ENCODE data around the gene CYP26B1.

CYP26B1 gene

DNA sequence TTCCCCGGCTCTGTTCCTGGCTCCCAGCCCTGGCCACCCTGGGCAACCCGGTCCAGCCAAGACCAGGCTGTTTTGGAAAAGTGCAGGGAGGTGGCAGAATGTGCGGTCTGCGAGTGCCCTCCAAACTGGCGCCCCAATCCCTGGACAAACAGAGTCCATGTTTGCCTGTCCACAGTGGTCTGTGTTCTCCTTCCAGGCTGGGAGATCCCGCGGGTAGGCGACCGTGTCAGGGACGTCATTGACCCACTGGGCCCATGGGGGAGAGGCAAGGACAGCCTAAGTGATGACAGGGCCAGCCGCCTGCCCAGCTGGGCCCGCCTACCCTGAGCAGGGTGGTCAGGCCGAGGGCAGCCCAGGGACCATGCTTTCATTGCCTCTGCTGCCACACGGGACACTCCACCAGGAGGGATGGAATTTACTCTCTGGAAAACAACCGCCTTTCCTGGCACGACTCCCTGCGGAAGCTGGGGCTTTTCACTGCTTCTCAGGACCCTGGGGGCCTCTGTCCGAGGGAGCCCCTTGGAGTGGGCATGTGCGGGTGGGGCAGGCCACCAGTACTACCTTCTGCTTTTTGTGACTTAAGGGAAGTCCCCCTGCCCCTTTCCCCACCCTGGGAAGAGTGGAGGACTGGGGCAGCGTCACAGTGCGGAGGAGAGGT, 20.1 kb downstream of the CYP26B1 start:
- Histone ChIP-seq H3K23ac (ENCODE audit: low read depth, low read length, poor library complexity) (peak overlapping the region; percentile 39), H2BK12ac (ENCODE audit: low read length) (peak overlapping the region; percentile 26), H3K36me3 (replicated peaks in 1 of 2; ENCODE audit: control insufficient read depth in 2 of 2, insufficient read depth in 2 of 2, low read length in 2 of 2) (no peaks in the 10 kb centered on the region), H3K9ac (ENCODE audit: low read depth, low read length, poor library complexity) (peak overlapping the region; percentile 45), H4K8ac (ENCODE audit: low read depth, low read length) (no peak overlapping the region), H3K4me1 (ENCODE audit: control insufficient read depth in 2 of 2, insufficient read depth in 1 of 2, low read depth in 1 of 2, low read length in 2 of 2) (peaks cover 0 to 12% of the 10 kb centered on the region in 2 donors), H4K91ac (ENCODE audit: low read depth, low read length, poor library complexity) (no peak overlapping the region), H2BK120ac (ENCODE audit: low read depth, low read length) (no peak overlapping the region), H2AK5ac (ENCODE audit: low read depth, low read length) (peak overlapping the region; percentile 64), H3K18ac (ENCODE audit: low read length) (peak overlapping the region; percentile 60), H3K79me1 (ENCODE audit: low read depth, low read length) (no peaks in the 10 kb centered on the region), H3K4ac (ENCODE audit: low read length) (peak overlapping the region; percentile 0), H3K27me3 (ENCODE audit: control insufficient read depth in 3 of 3, insufficient read depth in 3 of 3, low read depth in 1 of 3, low read length in 3 of 3) (peaks cover 0 to 20% (median 0%) of the 10 kb centered on the region in 3 experiments), H2BK15ac (ENCODE audit: low read length) (peak overlapping the region; percentile 26), H2AFZ (ENCODE audit: low read length) (no peak overlapping the region), H3K4me2 (ENCODE audit: insufficient read depth, low read length, poor library complexity, severe bottlenecking) (no peak overlapping the region), H2BK5ac (ENCODE audit: low read length) (peak overlapping the region; percentile 26), H3K27ac (replicated peaks; ENCODE audit: low read length) (no peak overlapping the region), H3K4me3 (ENCODE audit: low read length in 2 of 2) (no peak overlapping the region), H3K14ac (ENCODE audit: low read length) (peak overlapping the region; percentile 73), H3K9me3 (replicated peaks in 1 of 2; ENCODE audit: control insufficient read depth in 2 of 2, insufficient read depth in 1 of 2, low read depth in 1 of 2, low read length in 2 of 2) (no peaks in the 10 kb centered on the region)
- WGBS, 2 donors (ENCODE audit: extremely low coverage in 2 of 2, insufficient read length in 2 of 2, insufficient replicate concordance in 1 of 2) = no CpG with 5 or more reads among the region's 21 CpGs
- DNase-seq (ENCODE audit: low spot score) = no peak

- H3K4me1 ChIP-seq (ENCODE audit: control insufficient read depth in 2 of 2, insufficient read depth in 1 of 2, low read depth in 1 of 2, low read length in 2 of 2) = peaks cover 0 to 12% of the 10 kb centered on the region in 2 donors
- H3K14ac ChIP-seq (ENCODE audit: low read length) = no peak overlapping the region
- H4K8ac ChIP-seq (ENCODE audit: low read depth, low read length) = no peak overlapping the region
- H3K9ac ChIP-seq (ENCODE audit: low read depth, low read length, poor library complexity) = no peak overlapping the region
- H3K4me2 ChIP-seq (ENCODE audit: insufficient read depth, low read length, poor library complexity, severe bottlenecking) = no peak overlapping the region
- no peak overlapping the region for H2AFZ ChIP-seq (ENCODE audit: low read length)
- no peaks in the 10 kb centered on the region for H3K36me3 ChIP-seq (replicated peaks in 1 of 2; ENCODE audit: control insufficient read depth in 2 of 2, insufficient read depth in 2 of 2, low read length in 2 of 2)
- H2AK5ac ChIP-seq (ENCODE audit: low read depth, low read length) = no peak overlapping the region
- no CpG with 5 or more reads among the region's 10 CpGs for WGBS, 2 donors (ENCODE audit: extremely low coverage in 2 of 2, insufficient read length in 2 of 2, insufficient replicate concordance in 1 of 2)
- H2BK15ac ChIP-seq (ENCODE audit: low read length) = no peak overlapping the region
- H3K4me3 ChIP-seq (ENCODE audit: low read length in 2 of 2) = no peak overlapping the region
- no peak overlapping the region for H2BK120ac ChIP-seq (ENCODE audit: low read depth, low read length)
- H3K9me3 ChIP-seq (replicated peaks in 1 of 2; ENCODE audit: control insufficient read depth in 2 of 2, insufficient read depth in 1 of 2, low read depth in 1 of 2, low read length in 2 of 2) = no peaks in the 10 kb centered on the region
- H4K91ac ChIP-seq (ENCODE audit: low read depth, low read length, poor library complexity) = no peak overlapping the region
- H3K23ac ChIP-seq (ENCODE audit: low read depth, low read length, poor library complexity) = no peak overlapping the region
- H2BK12ac ChIP-seq (ENCODE audit: low read length) = no peak overlapping the region
- H3K18ac ChIP-seq (ENCODE audit: low read length) = peak overlapping the region; percentile 21
- no peak overlapping the region for H3K27ac ChIP-seq (replicated peaks; ENCODE audit: low read length)
- H3K79me1 ChIP-seq (ENCODE audit: low read depth, low read length) = no peaks in the 10 kb centered on the region
- no peak for DNase-seq (ENCODE audit: low spot score)
- H3K27me3 ChIP-seq (ENCODE audit: control insufficient read depth in 3 of 3, insufficient read depth in 3 of 3, low read depth in 1 of 3, low read length in 3 of 3) = peaks cover 0 to 20% (median 0%) of the 10 kb centered on the region in 3 experiments
- H3K4ac ChIP-seq (ENCODE audit: low read length) = no peak overlapping the region
- H2BK5ac ChIP-seq (ENCODE audit: low read length) = no peak overlapping the region
Observed at GRCh38 chr2:72126186-72127100, 21.2 kb downstream of the CYP26B1 start.

- Histone ChIP-seq H3K27me3 (ENCODE audit: control insufficient read depth in 3 of 3, insufficient read depth in 3 of 3, low read depth in 1 of 3, low read length in 3 of 3) (peaks cover 0 to 4% (median 0%) of the 10 kb centered on the region in 3 experiments), H3K9me3 (replicated peaks in 1 of 2; ENCODE audit: control insufficient read depth in 2 of 2, insufficient read depth in 1 of 2, low read depth in 1 of 2, low read length in 2 of 2) (no peaks in the 10 kb centered on the region), H3K36me3 (replicated peaks in 1 of 2; ENCODE audit: control insufficient read depth in 2 of 2, insufficient read depth in 2 of 2, low read length in 2 of 2) (no peaks in the 10 kb centered on the region), H3K4ac (ENCODE audit: low read length) (no peak overlapping the region), H3K27ac (replicated peaks; ENCODE audit: low read length) (no peak overlapping the region), H2BK5ac (ENCODE audit: low read length) (no peak overlapping the region), H3K4me2 (ENCODE audit: insufficient read depth, low read length, poor library complexity, severe bottlenecking) (no peak overlapping the region), H2BK120ac (ENCODE audit: low read depth, low read length) (no peak overlapping the region), H3K14ac (ENCODE audit: low read length) (no peak overlapping the region), H3K23ac (ENCODE audit: low read depth, low read length, poor library complexity) (no peak overlapping the region), H3K4me1 (ENCODE audit: control insufficient read depth in 2 of 2, insufficient read depth in 1 of 2, low read depth in 1 of 2, low read length in 2 of 2) (peaks cover 0 to 2% of the 10 kb centered on the region in 2 donors), H3K4me3 (ENCODE audit: low read length in 2 of 2) (no peak overlapping the region), H4K8ac (ENCODE audit: low read depth, low read length) (no peak overlapping the region), H2BK12ac (ENCODE audit: low read length) (no peak overlapping the region), H3K18ac (ENCODE audit: low read length) (no peak overlapping the region), H3K79me1 (ENCODE audit: low read depth, low read length) (no peaks in the 10 kb centered on the region), H2AFZ (ENCODE audit: low read length) (no peak overlapping the region), H2AK5ac (ENCODE audit: low read depth, low read length) (no peak overlapping the region), H4K91ac (ENCODE audit: low read depth, low read length, poor library complexity) (no peak overlapping the region), H3K9ac (ENCODE audit: low read depth, low read length, poor library complexity) (no peak overlapping the region), H2BK15ac (ENCODE audit: low read length) (no peak overlapping the region)
- WGBS, 2 donors (ENCODE audit: extremely low coverage in 2 of 2, insufficient read length in 2 of 2, insufficient replicate concordance in 1 of 2) = no CpG with 5 or more reads among the region's 4 CpGs
- DNase-seq (ENCODE audit: low spot score) = no peak
Observed at GRCh38 chr2:72124376-72124775, 23.3 kb downstream of the CYP26B1 start.

DNA sequence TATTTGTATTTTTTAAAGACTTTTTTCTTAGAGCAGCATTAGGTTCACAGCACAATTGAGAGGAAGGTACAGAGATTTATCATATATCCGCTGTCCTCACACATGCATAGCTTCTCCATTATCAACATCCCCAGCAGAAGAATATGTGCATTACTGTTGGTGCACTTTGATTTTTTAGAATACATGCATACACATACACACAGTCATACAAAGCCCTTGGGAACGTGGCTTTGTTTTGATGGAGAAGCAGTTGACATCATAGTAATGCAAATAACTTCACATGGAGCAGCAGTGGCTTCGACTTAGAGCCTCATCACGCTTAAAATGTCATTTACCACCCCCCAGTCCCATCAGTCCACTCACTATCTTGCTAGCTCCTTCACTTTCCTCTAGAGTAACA, 26.5 kb downstream of the CYP26B1 start:
- Histone ChIP-seq H2BK120ac (ENCODE audit: low read depth, low read length) (no peak overlapping the region), H3K9me3 (replicated peaks in 1 of 2; ENCODE audit: control insufficient read depth in 2 of 2, insufficient read depth in 1 of 2, low read depth in 1 of 2, low read length in 2 of 2) (no peaks in the 10 kb centered on the region), H3K18ac (ENCODE audit: low read length) (no peak overlapping the region), H3K27me3 (ENCODE audit: control insufficient read depth in 3 of 3, insufficient read depth in 3 of 3, low read depth in 1 of 3, low read length in 3 of 3) (no peaks in the 10 kb centered on the region), H4K8ac (ENCODE audit: low read depth, low read length) (no peak overlapping the region), H3K36me3 (replicated peaks in 1 of 2; ENCODE audit: control insufficient read depth in 2 of 2, insufficient read depth in 2 of 2, low read length in 2 of 2) (no peaks in the 10 kb centered on the region), H4K91ac (ENCODE audit: low read depth, low read length, poor library complexity) (no peak overlapping the region), H3K4ac (ENCODE audit: low read length) (no peak overlapping the region), H3K4me1 (ENCODE audit: control insufficient read depth in 2 of 2, insufficient read depth in 1 of 2, low read depth in 1 of 2, low read length in 2 of 2) (no peaks in the 10 kb centered on the region), H2BK15ac (ENCODE audit: low read length) (no peak overlapping the region), H3K79me1 (ENCODE audit: low read depth, low read length) (no peaks in the 10 kb centered on the region), H3K14ac (ENCODE audit: low read length) (no peak overlapping the region), H2AFZ (ENCODE audit: low read length) (no peak overlapping the region), H3K9ac (ENCODE audit: low read depth, low read length, poor library complexity) (no peak overlapping the region), H3K4me2 (ENCODE audit: insufficient read depth, low read length, poor library complexity, severe bottlenecking) (no peak overlapping the region), H3K23ac (ENCODE audit: low read depth, low read length, poor library complexity) (no peak overlapping the region), H3K4me3 (ENCODE audit: low read length in 2 of 2) (no peak overlapping the region), H3K27ac (replicated peaks; ENCODE audit: low read length) (no peak overlapping the region), H2BK12ac (ENCODE audit: low read length) (no peak overlapping the region), H2BK5ac (ENCODE audit: low read length) (no peak overlapping the region), H2AK5ac (ENCODE audit: low read depth, low read length) (no peak overlapping the region)
- no CpG with 5 or more reads among the region's 4 CpGs for WGBS, 2 donors (ENCODE audit: extremely low coverage in 2 of 2, insufficient read length in 2 of 2, insufficient replicate concordance in 1 of 2)
- DNase-seq (ENCODE audit: low spot score) = no peak
